Hypothalamus (tissue), 51 donors: Measurements from ENCODE around the gene ARHGAP4.
A peak's percentile ranks its signal among the peaks of the same experiment; 100 is the strongest.

Source experiments
- DNase-seq, 51 donors: peaks; one replicate each; lab custom pipeline; 2025; lab: John Stamatoyannopoulos, UW

The ARHGAP4 gene

DNA sequence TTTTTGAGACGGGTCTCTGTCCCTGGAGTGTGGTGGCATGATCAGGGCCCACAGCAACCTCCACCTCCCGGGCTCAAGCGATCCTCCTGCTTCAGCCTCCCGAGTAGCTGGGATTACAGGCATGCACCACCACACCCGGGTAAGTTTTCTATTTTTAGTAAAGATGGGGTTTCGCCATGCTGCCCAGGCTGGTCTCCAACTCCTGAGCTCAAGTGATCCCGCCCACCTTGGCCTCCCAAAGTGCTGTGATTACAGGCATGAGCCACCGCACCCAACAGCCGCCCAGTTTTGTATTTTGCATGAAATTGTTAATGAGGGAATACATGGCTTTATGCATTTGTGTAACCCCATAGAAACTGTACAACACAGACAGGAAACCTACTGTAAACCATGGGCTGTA is 2.8 kb upstream of the ARHGAP4 start:
- DNase-seq = no peak

GRCh38 chrX:153927922-153928760 is 2.1 kb upstream of the ARHGAP4 start:
- DNase-seq = peak; percentile 15 to 100 (median 90)

DNA sequence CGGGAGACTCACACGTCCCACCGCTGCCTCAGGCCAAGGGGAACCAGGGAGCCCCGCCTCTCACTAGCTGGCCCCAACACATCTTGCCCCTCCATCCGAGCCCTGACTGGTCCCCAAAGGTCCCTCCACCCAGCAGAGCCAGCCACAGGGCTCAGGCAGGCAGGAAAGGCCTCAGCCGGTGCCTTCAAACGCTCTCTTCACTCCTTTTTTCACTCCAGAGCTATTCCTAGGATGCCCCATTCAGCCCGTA is 1.5 kb upstream of the ARHGAP4 start:
- peak in 1 of 51 donors; percentile 41 for DNase-seq

GRCh38 chrX:153926858-153927671 is 1.0 kb upstream of the ARHGAP4 start:
- peak in 5 of 51 donors; percentile 3 to 41 (median 13) for DNase-seq

DNA sequence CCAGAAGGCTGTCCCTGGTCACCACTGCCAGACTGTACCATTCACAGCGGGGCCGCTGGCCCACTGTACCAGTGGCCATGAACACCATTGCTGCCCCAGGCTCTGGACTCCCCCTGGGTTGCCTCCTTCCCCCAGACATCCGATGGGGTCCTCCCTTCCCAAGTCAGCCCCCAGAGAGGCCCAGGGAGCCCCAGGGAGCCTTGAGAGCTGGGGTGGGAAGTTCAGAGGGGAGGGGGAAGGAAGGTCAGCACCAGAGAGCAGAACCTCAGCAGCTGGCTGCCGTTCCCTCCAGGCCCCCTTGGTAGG is 441 bp upstream of the ARHGAP4 start:
- peak in 3 of 51 donors; percentile 3 to 19 (median 6) for DNase-seq

DNA sequence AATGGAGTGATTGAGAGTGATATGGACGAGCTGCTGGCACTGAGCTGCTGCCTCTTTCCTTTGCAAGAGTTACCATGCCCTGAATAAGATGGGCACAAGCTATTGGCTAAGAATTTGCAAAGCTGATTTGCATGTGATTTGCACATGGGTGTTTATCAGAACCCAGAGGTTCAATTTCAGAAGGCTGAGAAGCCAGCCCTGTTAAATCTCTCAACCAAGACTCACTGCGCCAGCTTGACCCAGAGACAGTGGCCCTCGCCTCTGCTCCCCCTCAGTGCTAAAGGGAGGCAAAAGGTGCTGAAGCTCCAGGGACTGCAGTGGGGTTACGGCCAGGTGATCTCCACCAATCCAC is 701 bp downstream of the ARHGAP4 start:
- DNase-seq = no peak

GRCh38 chrX:153924149-153924861 is 1.8 kb downstream of the ARHGAP4 start:
- peak in 16 of 51 donors; percentile 3 to 33 (median 16) for DNase-seq

GRCh38 chrX:153922932-153923857 is 2.9 kb downstream of the ARHGAP4 start:
- DNase-seq = peak in 40 of 51 donors; percentile 3 to 70 (median 41)

- peak in 1 of 51 donors; percentile 14 for DNase-seq
Observed at GRCh38 chrX:153921511-153922446, 4.3 kb downstream of the ARHGAP4 start.

DNA sequence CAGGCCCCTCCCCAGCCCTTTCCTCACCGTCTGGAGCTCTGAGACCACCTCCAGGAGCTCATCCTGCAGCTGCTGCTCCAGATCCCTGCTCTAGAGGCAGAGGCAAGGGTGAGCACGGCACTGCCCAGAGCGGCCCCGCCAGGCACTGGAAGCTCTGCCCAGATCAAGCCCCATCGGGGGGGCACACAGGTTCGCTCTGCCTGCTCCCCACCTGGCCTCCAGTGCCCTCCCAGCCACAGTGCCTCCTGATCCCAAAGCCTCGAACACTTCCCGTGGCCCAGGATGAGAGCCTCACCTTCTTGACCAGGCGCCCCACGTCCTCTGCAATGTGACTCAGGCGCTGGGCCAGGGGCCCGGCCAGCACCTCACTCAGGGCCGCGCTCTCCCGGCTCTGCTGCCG is 5.0 kb downstream of the ARHGAP4 start:
- no peak for DNase-seq

DNA sequence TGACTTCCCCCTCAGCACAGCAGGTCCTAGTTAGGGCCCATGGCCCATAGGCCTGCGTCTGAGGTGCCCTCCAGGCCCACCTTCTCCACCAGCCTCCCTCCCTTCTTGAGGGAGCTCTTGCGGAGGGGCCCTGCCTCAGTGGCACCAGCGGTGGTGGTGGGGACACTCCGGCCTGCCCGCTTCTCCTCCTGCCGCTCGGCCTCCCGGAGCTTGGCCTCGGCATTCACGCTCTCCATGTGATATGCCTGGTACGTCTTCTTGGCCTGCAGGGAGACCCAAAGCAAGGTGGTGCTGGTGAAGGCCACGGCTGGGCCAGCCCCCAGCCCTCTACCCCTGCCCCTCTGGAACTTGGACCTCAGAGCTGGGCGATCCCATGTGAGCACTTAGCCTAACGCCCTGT is 5.5 kb downstream of the ARHGAP4 start:
- no peak for DNase-seq

DNA sequence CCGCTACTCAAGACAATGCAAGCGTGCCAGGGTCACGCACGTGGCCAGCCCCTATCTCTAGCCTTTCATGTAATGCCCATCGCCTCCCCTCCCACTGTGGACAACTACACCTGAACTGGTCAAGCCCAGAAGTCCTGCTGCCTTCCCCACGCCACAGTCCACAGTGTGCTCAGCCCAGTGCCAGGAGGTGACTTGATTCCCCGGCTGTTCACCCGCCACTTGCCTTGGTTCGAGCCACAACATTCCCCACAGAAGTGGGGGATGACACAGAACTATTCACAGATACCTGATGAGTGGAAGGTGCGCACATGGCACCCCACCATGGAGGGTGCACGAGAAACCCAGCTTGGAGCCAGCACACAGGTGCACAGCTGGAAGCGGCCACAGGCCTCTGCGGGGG is 6.8 kb downstream of the ARHGAP4 start:
- DNase-seq = no peak

- DNase-seq = no peak
Observed at GRCh38 chrX:153917869-153918268, 8.2 kb downstream of the ARHGAP4 start.

DNA sequence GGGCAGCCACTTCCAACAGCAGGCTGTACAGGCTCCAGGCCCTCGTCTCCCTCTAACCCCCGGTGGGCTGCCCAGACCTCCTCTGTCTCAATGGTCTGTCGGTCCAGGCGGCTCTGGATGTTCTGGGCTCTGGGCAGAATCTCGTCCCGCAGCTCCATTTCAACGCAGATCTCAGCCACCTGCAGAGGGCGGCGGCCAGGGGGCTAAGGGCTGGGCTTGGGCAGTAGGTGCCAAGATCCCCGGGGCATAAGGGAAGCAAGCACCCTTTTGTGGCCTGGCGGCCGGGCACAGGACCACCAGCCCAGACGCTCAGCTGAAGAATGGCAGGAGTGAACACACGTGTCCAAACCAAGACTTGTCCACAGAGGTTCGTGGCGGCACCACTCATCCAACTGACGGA is 12.4 kb downstream of the ARHGAP4 start:
- no peak for DNase-seq

DNA sequence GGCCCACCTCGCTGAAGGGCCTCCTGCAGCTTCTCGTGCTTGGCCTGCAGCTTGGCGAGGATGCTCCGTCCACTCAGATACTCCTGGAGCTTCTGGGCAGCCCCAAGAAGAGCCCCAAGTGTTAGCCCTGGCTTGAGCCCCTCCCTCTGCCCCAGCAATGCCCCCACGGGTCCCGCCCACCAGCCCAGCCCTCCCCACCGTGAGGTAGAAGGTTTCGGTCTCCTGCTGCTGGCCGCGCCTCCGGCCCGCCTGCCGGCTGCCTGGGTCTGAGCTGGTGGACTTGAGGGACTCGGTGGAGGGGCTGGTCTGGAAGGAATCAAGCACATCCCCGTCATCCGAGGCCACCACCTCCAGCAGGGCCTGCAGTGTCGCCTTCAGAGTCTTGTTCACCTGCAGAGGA is 12.9 kb downstream of the ARHGAP4 start:
- no peak for DNase-seq

DNA sequence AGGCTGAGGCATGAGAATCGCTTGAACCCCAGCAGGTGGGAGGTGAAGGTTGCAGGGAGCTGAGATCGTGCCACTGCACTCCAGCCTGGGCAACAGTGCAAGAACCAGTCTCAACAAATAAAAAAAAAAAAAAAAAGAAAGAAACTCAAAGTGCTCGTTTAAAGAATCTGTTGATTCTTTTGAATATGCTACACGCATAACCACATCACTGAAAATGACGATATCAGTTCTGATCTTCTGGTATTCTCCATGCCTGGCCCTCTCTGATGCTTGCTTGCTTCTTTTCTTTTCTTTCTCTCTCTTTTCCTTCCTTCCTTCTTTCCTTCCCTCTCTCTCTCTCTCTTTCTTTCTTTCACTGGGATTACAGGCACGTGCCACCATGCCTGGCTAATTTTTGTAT is 14.3 kb downstream of the ARHGAP4 start:
- no peak for DNase-seq

DNA sequence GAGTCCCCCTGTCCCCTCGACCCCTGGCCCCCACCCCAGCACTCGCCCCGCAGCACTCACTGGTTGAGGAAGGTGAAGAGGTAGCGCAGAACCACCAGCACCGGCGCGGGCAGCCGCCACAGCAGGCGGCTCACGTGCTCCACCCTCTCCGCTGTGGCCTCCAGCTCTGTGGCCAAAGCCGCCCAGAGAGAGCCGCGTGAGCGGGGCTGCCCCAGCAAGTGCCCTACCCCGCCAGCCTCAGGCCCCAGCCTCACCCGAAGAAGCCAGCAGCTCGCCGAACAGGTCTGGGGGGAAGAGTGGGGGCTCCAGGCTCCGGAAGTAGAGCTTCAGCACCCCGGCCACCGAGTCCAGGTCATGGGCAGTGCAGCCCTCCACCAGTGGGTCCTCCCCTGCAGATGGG is 15.6 kb downstream of the ARHGAP4 start:
- no peak for DNase-seq

GRCh38 chrX:153909980-153910360 is 16.1 kb downstream of the ARHGAP4 start:
- DNase-seq = no peak
